ENCODE results near the gene SMIM43. TPM values are rescaled to one million over a fixed set of nuclear protein-coding genes. Genes with fewer than 3 reads are reported as not detected.

SMIM43 gene
- total RNA-seq, 1 donor from 2014 or later = not detected

DNA sequence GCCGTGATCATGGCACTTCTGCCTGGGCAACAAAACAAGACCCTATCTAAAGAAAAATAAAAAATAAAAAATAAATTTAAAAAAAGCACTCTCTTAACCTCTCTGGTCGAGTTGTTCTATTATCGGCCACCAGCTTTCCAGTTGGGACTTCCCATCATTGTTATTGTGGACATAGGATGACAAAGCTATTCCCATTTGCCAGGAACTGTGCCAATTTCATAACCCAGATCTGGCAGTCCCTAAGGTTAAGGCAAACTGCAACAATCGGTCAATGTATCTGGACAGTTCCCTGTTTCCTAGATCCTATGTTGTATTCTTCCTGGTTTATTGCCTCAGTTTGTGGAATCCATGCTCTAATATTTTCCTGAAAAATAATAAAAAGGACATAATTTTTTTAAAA lies 50.4 kb downstream of the SMIM43 start:
- DNase-seq (ENCODE audit: low read depth) = no peak
- no peak overlapping the region for H3K4me3 ChIP-seq (ENCODE audit: low read depth, low read length)
- TF ChIP-seq, protein P1, sequence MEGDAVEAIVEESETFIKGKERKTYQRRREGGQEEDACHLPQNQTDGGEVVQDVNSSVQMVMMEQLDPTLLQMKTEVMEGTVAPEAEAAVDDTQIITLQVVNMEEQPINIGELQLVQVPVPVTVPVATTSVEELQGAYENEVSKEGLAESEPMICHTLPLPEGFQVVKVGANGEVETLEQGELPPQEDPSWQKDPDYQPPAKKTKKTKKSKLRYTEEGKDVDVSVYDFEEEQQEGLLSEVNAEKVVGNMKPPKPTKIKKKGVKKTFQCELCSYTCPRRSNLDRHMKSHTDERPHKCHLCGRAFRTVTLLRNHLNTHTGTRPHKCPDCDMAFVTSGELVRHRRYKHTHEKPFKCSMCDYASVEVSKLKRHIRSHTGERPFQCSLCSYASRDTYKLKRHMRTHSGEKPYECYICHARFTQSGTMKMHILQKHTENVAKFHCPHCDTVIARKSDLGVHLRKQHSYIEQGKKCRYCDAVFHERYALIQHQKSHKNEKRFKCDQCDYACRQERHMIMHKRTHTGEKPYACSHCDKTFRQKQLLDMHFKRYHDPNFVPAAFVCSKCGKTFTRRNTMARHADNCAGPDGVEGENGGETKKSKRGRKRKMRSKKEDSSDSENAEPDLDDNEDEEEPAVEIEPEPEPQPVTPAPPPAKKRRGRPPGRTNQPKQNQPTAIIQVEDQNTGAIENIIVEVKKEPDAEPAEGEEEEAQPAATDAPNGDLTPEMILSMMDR (conservative IDR thresholded peaks at IDR 0.05; ENCODE audit: low read depth, low read length) = no peak

DNA sequence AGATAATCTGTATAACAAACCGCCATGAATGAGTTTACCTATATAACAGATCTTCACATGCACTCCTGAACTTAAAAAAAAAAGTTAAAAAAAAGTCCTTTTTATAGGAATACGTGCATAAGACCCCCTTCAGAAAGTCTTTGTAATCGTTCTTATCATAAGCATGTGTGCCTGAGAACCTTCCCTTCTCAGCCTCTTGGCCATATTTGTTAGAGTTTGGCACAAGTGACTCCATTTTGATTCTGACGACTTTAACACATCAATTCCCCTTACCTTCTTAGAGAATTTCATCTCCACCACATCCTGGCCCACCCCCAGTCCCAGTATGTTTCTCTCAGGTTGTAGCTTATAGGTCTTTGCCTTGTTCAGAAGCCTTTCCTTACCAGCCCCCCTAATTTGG lies 52.2 kb downstream of the SMIM43 start:
- TF ChIP-seq, protein P1 (conservative IDR thresholded peaks at IDR 0.05; ENCODE audit: low read depth, low read length) = no peak
- H3K4me3 ChIP-seq (ENCODE audit: low read depth, low read length) = no peak overlapping the region
- DNase-seq (ENCODE audit: low read depth) = no peak

GRCh38 chr4:121712001-121712651 lies 52.8 kb downstream of the SMIM43 start:
- no peak overlapping the region for H3K4me3 ChIP-seq (ENCODE audit: low read depth, low read length)
- TF ChIP-seq, protein P1 (conservative IDR thresholded peaks at IDR 0.05; ENCODE audit: low read depth, low read length) = no peak
- no peak for DNase-seq (ENCODE audit: low read depth)

DNA sequence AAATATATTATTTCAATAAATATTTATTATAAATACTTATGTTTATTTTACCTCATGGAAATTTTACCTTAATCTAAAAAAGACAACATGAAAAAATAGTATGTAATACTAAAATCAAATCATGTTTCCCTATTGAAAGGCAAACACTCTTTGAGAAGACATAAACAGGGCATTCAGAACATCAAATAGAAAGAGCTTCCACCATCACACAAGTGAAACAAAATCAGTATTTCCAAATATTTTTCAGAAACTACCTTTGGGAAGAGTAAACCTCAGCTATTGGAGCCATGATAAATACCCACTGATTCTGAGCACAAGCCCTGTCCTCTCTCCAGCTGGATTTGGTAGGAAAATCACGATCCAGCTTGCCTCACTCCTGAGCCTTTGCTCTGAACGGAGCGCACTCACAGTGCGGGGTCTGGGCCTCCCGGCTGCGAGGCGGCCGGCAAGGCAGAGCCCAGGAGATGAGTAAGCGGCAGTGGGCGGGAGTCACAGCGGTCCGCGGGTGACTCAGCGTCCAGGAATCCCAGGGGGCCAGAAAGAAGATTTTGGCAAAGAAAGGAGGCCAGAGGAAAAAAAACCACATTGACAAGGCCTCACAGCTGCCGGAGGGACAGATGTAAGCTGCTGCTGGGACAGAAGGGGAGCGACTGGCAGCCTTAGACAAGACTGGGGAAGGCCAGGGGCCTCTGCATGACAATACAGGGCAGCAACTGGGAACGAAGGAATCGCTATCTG lies 53.5 kb downstream of the SMIM43 start:
- TF ChIP-seq, protein P1 (conservative IDR thresholded peaks at IDR 0.05; ENCODE audit: low read depth, low read length) = no peak
- peak overlapping the region; percentile 4 for H3K4me3 ChIP-seq (ENCODE audit: low read depth, low read length)
- DNase-seq (ENCODE audit: low read depth) = no peak

DNA sequence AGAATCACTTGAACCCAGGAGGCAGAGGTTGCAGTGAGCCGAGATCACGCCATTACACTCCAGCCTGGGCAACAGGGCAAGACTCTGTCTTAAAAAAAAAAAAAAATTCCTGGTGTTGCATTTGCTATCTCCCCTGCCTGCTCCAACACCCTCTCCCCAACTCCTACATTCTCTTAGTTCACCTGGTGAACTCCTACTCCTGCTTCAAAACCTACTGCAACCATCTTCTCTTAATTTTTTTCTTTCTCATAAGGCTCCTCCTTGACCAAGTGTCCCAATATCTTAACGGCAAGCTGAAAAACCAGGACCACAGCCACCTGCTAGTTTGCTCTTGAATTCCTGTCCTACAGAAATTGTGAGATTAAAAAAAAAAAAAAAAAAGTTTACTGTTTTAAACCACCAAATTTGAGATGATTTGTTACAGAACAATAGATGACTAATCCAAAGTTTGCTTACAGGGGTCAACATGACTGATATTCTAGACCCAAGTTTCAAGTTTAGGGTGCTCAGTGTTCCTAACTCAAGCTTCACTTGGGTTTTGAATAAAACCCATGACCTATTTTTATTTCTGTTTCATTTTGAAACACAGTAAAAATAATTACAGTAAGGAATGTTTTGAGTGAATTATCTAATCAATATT lies 55.1 kb downstream of the SMIM43 start:
- H3K4me3 ChIP-seq (ENCODE audit: low read depth, low read length) = no peak overlapping the region
- TF ChIP-seq, protein P1 (conservative IDR thresholded peaks at IDR 0.05; ENCODE audit: low read depth, low read length) = no peak
- DNase-seq (ENCODE audit: low read depth) = no peak

Other genes starting within 250 kb of the SMIM43 start
- gene ANXA5, start 68.2 kb downstream of the SMIM43 start, total RNA-seq = 308 and 352 TPM in 2 replicates
- 55.5 and 71.1 TPM in 2 replicates for gene EXOSC9, start 36.2 kb upstream of the SMIM43 start, total RNA-seq
- gene CCNA2, start 58.7 kb upstream of the SMIM43 start, total RNA-seq = 106 and 139 TPM in 2 replicates
- 22.7 and 26.5 TPM in 2 replicates for gene BBS7, start 105.3 kb upstream of the SMIM43 start, total RNA-seq
- 0.06 and 0.07 TPM in 2 replicates for gene TRPC3, start 186.9 kb upstream of the SMIM43 start, total RNA-seq

Data from epithelial cell of proximal tubule (primary cell).